ENCODE measurements around the gene RNPEP. TPM values are rescaled to one million over a fixed set of nuclear protein-coding genes. Genes with fewer than 3 reads are reported as not detected.
A peak's percentile ranks its signal among the peaks of the same experiment; 100 is the strongest.
"Not testable (repeated sequence)": the region's sequence is repeated elsewhere in the genome, so short reads cannot be mapped to it uniquely, and the experiment has no call there.

Gene RNPEP
- total RNA-seq, 1 donor from 2014 or later: 20.2 TPM

DNA sequence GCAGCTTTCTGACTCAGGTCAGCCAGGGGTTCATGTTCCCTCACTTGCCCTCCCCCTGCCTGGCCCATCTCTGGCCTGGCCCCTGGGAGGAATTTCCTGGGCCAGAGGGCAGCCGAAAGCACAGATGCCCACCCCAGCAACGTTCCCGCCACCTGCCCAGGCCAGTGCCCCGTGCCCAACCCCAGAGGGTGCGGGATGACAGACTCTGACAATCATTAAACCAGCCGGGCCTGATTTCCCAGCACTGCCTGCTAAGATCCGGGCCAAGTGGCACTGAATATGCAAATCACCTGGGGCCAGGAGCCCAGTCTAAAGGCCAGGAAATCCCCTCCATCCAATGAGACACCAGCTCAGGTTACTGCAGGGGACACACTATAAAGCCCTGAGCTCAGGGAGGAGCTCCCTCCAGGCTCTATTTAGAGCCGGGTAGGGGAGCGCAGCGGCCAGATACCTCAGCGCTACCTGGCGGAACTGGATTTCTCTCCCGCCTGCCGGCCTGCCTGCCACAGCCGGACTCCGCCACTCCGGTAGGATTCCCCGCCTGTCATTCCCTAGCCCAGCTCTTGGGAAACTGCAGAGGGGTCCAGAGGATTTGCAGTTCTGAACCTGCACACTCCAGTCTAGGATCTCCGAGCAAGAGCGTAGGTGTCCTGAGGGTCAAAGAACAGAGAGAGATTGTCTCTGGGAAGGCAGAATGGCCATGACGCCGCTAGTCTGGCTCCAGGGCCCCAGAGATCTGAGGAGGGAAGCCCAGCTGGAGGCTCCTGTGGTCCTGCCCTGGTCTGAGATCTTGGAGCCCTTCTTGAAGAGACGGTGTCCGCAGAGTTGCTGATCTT, 27.9 kb downstream of the RNPEP start, which contains the start of gene ELF3:
TSS of gene ELF3 (plus strand) at position 408 of the 836 bp plus-strand sequence. CDS start 550 bp downstream, outside the sequence.
- no peak for DNase-seq

- DNase-seq: no peak
Measured at GRCh38 chr1:202011994-202012393, 29.5 kb downstream of the RNPEP start.

DNA sequence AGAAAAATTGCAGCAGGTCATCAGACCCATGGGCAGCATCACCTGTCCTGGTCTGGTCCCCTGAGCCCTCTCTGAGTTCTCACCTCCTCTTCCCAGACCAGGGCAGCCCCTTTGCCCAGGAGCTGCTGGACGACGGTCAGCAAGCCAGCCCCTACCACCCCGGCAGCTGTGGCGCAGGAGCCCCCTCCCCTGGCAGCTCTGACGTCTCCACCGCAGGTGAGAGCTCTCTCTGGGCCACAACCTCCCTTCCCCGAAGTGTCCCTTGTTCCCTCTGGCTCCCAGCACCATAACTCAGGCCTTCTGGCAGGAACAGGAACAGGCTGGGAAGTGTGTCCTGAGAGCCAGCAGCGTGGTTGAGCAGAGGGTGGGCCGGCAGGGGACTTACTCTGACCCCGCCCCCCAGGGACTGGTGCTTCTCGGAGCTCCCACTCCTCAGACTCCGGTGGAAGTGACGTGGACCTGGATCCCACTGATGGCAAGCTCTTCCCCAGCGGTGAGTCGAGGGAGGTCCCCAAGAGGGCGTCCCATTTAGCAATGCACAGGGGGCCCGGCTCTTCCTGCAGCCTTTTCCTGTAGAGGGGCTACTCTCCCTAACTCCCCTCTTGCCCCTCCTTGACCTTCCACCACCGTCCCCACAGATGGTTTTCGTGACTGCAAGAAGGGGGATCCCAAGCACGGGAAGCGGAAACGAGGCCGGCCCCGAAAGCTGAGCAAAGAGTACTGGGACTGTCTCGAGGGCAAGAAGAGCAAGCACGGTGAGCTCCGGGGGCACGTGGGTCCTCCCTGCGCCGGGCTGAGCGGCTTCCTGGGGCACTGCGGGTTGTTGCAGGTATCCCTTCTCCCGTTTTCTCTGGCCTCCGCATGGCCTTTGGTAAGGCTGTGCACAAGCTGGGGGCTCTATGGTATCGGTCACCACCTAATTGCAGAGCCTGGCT, 30.4 kb downstream of the RNPEP start:
- DNase-seq: no peak

DNA sequence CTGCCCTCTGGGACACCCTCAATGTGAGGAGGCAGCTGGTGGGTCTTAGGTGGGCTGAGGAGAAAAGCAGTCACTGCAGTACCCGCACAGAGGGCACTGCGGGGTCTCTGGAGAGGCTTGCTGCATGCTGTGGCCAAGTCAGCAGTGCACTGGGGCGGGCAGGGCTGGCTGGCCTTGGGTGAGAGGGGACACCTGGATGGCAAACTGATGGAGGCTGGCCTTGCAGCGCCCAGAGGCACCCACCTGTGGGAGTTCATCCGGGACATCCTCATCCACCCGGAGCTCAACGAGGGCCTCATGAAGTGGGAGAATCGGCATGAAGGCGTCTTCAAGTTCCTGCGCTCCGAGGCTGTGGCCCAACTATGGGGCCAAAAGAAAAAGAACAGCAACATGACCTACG, 31.2 kb downstream of the RNPEP start:
- DNase-seq: no peak

DNA sequence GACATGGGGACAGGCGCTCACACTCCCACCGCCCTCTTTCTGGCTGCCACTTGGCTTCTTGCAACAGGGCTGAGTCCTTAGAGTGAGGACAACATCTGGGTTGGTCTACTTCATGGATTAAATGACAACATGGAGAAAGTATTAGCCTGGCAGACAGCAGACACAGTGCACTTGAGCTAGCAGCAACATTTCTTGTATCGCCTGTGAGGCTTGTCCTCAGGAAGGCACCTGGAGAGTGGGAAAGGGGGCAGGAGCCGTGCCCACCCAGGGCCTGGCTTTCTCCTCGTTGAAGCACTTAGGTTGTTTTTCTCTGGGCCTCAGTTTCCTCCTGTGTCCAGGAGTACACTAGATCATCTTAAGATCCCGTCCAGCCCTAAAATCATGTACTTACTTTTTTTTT, 31.6 kb downstream of the RNPEP start:
- DNase-seq: no peak

- no peak for DNase-seq
Measured at GRCh38 chr1:202014915-202015661, 32.6 kb downstream of the RNPEP start.

DNA sequence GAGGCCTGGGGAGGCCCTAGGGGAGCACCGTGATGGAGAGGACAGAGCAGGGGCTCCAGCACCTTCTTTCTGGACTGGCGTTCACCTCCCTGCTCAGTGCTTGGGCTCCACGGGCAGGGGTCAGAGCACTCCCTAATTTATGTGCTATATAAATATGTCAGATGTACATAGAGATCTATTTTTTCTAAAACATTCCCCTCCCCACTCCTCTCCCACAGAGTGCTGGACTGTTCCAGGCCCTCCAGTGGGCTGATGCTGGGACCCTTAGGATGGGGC, 33.2 kb downstream of the RNPEP start:
- no peak for DNase-seq

DNA sequence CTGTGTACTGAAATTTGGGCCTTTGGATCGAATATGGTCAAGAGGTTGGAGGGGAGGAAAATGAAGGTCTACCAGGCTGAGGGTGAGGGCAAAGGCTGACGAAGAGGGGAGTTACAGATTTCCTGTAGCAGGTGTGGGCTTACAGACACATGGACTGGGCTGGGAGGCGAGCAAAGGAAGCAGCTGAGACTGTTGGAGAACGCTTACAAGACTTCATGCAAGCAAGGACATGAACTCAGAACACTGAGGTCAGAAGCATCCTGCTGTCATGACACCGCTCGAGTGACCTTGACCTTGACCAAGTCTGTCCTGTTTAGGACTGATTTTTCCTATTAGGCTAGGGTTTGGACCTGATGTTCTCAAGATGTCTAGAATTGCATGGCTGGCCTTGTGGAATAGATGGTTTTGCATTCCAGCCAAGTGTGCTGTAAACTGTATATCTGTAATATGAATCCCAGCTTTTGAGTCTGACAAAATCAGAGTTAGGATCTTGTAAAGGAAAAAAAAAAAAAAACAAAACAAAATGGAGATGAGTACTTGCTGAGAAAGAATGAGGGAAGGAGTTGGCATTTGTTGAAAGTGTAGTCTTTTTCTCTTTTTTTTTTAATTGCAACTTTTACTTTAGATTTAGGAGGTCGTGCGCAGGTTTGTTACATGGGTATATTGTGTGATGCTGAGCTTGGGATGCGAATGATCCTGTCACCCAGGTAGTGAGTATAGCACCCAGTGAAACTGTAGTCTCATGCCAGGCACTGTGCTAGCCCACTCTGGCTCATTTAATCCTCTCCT, 33.8 kb downstream of the RNPEP start:
- DNase-seq: peak; percentile 50

- DNase-seq: no peak
Measured at GRCh38 chr1:202016811-202017748, 34.6 kb downstream of the RNPEP start.

DNA sequence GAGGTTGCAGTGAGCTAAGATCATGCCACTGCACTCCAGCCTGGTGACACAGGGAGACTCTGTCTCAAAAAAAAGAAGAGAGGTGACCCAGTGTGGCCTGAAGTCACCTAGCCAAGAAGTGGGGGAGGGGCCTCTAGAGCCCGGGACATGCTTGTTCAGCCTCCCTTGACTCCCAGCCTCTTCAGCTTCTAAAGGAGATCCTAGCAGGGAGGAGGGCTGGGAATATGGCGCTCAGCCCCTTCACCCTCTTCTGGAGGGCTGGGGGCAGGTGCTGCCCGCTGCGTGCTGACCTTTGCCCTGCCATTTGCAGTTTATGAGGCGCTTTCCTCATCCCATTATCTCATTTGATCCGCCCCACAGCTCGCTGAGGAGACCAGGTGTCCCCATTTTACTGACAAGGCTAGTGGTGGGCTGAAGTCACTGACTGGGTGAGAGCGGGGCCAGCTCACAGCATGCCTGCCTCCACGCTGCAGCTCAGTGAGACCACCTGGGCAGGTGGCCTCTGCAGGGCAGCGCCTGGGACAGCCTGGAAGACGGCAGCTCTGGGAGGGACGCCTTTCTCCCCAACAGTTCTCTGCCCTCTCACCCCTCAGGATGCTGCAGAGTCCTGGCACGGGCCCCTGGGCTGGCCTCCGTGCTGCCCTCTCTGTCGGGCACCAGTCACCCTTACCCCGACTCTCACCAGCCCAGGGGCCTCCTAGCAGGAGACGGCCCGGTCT, 35.5 kb downstream of the RNPEP start:
- DNase-seq: no peak

DNA sequence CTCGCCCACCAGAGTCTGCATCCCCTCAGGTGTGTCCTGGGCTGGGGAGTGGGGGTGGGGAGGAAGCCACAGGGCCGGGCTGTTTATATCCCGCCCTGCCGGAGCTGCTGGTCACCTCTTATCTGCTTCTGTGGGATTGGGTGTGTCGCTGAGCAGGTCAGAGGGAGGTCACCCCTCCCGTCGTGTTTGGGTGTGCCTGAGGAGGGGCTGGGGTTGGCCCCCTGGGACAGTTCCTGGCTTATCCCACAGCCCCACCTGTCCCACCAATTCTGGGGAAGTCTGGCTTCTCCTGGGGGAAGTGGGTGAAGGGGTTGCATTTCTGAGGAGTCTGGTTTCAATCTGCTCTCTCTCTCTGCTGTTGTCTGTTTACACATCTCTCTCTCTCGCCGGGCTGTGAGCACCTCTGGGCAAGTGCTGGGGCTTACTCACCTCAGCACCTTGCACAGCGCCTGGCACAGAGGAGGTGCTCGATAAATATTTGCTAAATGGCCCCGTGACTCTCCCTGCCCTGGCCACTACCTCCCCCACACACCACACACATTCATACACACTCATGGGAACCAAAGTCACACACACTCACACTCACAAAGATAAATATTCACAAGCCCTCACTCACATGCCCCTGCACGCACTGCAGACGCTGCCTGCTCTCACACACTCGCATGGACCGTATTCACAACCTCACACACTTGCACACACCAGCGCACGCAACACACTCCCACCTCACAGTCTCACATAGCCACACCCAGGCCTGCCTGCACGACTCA, 36.2 kb downstream of the RNPEP start:
- DNase-seq: no peak

GRCh38 chr1:202019235-202019558, 36.7 kb downstream of the RNPEP start:
- DNase-seq: not testable (repeated sequence)

- no peak for DNase-seq
Measured at GRCh38 chr1:202023001-202023433, 40.6 kb downstream of the RNPEP start.

DNA sequence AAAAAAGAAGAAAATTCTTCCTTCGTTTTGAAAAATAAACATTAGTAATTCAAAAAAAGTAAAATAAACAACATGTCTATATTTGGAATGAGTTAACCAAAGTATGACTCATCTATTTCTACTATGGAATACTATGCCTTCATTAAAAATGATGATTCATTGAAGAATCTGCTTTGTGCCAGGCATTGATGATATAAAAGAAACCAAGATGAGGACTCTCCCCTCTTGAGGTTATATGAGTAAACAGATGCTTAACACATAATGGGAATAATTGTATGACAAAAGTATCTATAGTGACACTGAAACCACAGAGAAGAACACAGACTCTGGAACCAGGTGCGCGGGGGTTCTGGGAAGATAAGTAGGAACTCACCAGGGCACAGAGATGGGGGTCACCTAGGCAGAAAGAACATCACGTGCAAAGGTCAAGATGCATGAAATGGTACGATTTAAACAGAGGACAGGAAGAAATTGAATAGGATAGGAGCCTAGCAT, 46.8 kb downstream of the RNPEP start:
- DNase-seq: no peak

- DNase-seq: no peak
Measured at GRCh38 chr1:202029727-202030126, 47.3 kb downstream of the RNPEP start.

GRCh38 chr1:202031796-202032195, 49.3 kb downstream of the RNPEP start:
- DNase-seq: no peak

- no peak for DNase-seq
Measured at GRCh38 chr1:202034149-202034682, 51.8 kb downstream of the RNPEP start.

DNA sequence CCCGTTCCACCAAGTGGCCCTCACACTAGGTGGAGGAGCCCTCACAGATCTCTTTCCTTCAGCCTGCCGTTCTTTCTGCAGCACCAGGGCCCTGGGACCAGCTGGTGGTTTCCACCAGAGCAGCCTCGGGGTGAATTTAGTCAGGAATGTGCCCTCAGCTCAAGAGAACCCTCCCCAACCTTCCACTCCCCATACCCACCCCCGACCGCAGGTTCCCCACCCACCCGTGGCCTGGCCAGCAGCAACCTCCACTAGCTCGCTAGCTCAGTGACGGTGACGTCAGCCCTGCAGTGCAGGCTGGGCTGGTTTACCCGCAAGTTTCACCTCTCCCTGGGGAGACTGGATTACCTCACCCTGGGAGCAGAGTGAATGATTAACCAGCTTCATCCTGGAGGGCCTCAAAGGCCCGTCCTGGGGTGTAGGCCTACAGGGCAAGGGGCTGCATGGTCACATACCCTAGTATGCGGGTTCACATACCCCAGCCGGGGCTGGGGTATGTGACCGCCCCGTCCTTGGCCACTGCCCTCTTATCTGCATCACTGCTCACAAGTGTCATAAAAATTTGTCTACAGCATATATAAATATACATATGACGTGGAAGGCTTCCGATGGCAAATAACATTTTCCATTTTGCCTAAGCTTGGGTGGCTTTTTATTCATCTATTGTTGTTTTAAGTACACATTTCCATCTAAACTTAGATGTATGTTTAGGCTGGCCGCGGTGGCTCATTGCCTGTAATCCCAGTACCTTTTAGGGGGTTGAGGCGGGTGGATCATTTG, 52.4 kb downstream of the RNPEP start:
- peak; percentile 7 for DNase-seq
